Measurements from ENCODE around the gene TGIF2. TPM values are rescaled to one million over a fixed set of nuclear protein-coding genes. Genes with fewer than 3 reads are reported as not detected.

Gene TGIF2
- total and polyA plus RNA-seq, 9 of the 15 experiments (the other 6 are each of a cell fraction or from before 2014, with no cell fraction given): 6.8 to 27.8 (median 15.7) TPM

- TF ChIP-seq ZNF318 (IDR thresholded peaks at IDR 0.05; ENCODE audit: borderline replicate concordance in 1 of 2, low read depth in 1 of 2): no peak
- no peak for TF ChIP-seq FOXJ3 (CRISPR knock-in tag; IDR thresholded peaks at IDR 0.05)
- no peak for TF ChIP-seq PKNOX1 (IDR thresholded peaks at IDR 0.05)
- TF ChIP-seq POU5F1 (IDR thresholded peaks at IDR 0.05; ENCODE audit: borderline replicate concordance, low read depth, low read length, partially characterized antibody): no peak
- no peak for TF ChIP-seq CEBPG (CRISPR knock-in tag; IDR thresholded peaks at IDR 0.05)
- no peak for TF ChIP-seq CEBPG (tag; conservative IDR thresholded peaks at IDR 0.05 in 1 of 2, IDR thresholded peaks at IDR 0.05 in 1 of 2)
- no peak for TF ChIP-seq TCF15 (CRISPR knock-in tag; IDR thresholded peaks at IDR 0.05)
- no peak for TF ChIP-seq ETV5 (CRISPR knock-in tag; IDR thresholded peaks at IDR 0.05; ENCODE audit: low read depth)
Measured at GRCh38 chr20:36582322-36582721, 8.9 kb downstream of the TGIF2 start (continued).

All from K562 (cell line).